ENCODE measurements around the gene ATP8A2. TPM values are rescaled to one million over a fixed set of nuclear protein-coding genes. Genes with fewer than 3 reads are reported as not detected.

Gene ATP8A2
- total and polyA plus RNA-seq, 9 of the 15 experiments (the other 6 are each of a cell fraction or from before 2014, with no cell fraction given), result under 0.01 to 0.33 (median 0.06) TPM; not detected in 4

DNA sequence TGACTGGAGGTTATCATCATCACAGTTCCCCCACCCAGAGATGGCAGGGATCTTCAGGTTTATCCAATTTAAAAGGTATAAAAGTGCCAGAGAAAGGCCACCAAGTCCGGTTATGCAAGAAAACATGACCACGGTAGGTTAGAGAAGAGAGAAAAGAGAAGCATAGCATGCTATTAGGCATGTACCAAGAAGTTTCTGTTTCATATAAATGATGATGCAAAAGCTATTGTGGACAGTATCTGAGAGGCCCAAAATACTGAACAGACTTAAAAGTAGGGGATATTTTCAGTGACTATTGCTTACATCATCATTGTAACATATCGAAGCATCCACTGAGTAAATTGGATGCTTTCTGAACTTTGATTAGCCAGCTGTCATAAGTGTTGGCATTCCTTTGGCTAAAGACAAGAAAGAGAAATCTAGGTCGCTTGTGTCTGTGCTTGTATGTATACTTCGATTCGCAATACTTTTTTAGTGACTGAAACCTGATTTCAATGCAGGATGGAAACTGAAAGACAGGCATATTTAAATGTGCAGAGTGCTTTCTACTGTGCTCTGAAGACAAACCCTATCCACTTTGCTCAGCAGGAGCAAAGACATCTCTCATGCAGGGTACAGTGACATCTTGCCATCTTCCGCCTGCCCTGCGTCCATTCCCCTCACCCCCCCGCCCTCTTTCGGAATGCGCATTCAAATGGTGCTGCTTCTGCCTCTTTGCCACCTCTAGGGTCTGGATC lies 499.8 kb downstream of the ATP8A2 start (continued):
- no peak for TF ChIP-seq HNRNPUL1 (IDR thresholded peaks at IDR 0.05; ENCODE audit: low read length)
- TF ChIP-seq POLR2A (conservative IDR thresholded peaks at IDR 0.05), result no peak
- TF ChIP-seq NCOA6 (IDR thresholded peaks at IDR 0.05), result no peak

DNA sequence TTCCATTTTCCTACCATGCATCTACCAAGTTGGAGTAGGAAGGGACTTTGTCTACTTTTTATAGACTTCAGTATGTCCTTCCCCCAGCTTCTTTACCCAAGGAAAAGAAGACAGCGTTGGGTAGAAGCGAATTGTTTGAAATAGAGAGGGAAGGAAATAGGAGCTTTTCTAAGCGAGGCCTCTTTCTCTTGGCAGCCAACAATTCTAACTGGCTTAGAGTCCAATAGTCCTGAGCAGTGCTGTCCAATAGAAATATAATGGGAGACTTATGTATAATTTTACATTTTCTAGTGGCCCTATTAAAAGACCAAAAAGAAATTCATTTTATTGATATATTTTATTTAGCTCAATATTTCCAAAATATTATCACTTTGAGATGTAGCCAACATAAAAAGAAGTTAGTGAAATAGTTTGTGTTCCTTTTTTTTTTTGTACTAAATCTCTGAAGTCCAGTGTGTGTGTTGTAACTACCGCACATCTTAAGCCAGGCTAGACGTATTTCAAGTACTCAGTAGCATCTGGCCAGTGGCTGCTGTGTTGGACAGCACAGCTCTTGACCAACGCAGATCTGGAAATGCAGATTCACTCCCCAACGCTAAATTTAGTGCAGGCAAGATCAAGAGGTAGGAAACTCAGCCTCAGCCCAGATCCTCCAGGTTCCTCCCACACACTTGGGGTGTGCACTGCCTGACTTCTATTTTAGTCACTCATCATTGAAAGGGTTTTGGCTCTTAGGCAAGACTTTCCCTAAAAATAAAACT lies 500.9 kb downstream of the ATP8A2 start:
- no peak for FAIRE-seq
- BruUV-seq (replicated peaks), result no TSS peak
- no peaks in the 10 kb centered on the region for H3K9me1 ChIP-seq (ENCODE audit: control insufficient read depth, insufficient read depth, low read length)
- CTCF ChIA-PET (ENCODE audit: low intra/inter-chr PET ratio), result no interaction called here
- H3K27me3 ChIP-seq (ENCODE audit: control insufficient read depth in 2 of 2, insufficient read depth in 2 of 2, low read length in 2 of 2), result no peaks in the 10 kb centered on the region; a peak in 1 of 5 replicates
- intact Hi-C loops (cut with micrococcal nuclease) (no loop called here), in situ Hi-C loops (cut with MboI) (no loop called here)
- H3K27ac ChIP-seq (ENCODE audit: extremely low read depth, low read depth, low read length), result no peak overlapping the region
- H3K9me3 ChIP-seq (replicated peaks; ENCODE audit: control insufficient read depth, insufficient read depth, low read depth, low read length), result no peaks in the 10 kb centered on the region
- H4K20me1 ChIP-seq (replicated peaks; ENCODE audit: control insufficient read depth, insufficient read depth, low read length), result no peaks in the 10 kb centered on the region
- H2AFZ ChIP-seq (ENCODE audit: low read depth, low read length), result no peak overlapping the region
- H3K79me2 ChIP-seq (ENCODE audit: control insufficient read depth, insufficient read depth, low read length), result no peaks in the 10 kb centered on the region
- no peak for TF ChIP-seq XRCC5 (IDR thresholded peaks at IDR 0.05; ENCODE audit: low read depth, low read length)
- TF ChIP-seq DNMT1 (IDR thresholded peaks at IDR 0.05), result no peak
- no peak for TF ChIP-seq NCOR1 (IDR thresholded peaks at IDR 0.05)
- TF ChIP-seq ZEB2 (IDR thresholded peaks at IDR 0.05), result no peak
- no peak for TF ChIP-seq SAP30 (IDR thresholded peaks at IDR 0.05; ENCODE audit: borderline replicate concordance, insufficient read depth, low read depth, low read length, poor library complexity, severe bottlenecking)
- TF ChIP-seq GATAD2B (IDR thresholded peaks at IDR 0.05; ENCODE audit: borderline replicate concordance), result no peak
- no peak for TF ChIP-seq ASH1L (IDR thresholded peaks at IDR 0.05; ENCODE audit: borderline replicate concordance, low read depth, partially characterized antibody)
- no peak for TF ChIP-seq ARID2 (IDR thresholded peaks at IDR 0.05)
- TF ChIP-seq E2F3 (CRISPR knock-in tag; IDR thresholded peaks at IDR 0.05), result no peak
- no peak for TF ChIP-seq TARDBP (IDR thresholded peaks at IDR 0.05)
- TF ChIP-seq, protein P1, sequence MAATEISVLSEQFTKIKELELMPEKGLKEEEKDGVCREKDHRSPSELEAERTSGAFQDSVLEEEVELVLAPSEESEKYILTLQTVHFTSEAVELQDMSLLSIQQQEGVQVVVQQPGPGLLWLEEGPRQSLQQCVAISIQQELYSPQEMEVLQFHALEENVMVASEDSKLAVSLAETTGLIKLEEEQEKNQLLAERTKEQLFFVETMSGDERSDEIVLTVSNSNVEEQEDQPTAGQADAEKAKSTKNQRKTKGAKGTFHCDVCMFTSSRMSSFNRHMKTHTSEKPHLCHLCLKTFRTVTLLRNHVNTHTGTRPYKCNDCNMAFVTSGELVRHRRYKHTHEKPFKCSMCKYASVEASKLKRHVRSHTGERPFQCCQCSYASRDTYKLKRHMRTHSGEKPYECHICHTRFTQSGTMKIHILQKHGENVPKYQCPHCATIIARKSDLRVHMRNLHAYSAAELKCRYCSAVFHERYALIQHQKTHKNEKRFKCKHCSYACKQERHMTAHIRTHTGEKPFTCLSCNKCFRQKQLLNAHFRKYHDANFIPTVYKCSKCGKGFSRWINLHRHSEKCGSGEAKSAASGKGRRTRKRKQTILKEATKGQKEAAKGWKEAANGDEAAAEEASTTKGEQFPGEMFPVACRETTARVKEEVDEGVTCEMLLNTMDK (IDR thresholded peaks at IDR 0.05; ENCODE audit: borderline replicate concordance, insufficient read depth, low read depth, low read length, poor library complexity, severe bottlenecking), result no peak
- no peak for TF ChIP-seq CHD1 (IDR thresholded peaks at IDR 0.05; ENCODE audit: low read length)
- TF ChIP-seq, protein P2, sequence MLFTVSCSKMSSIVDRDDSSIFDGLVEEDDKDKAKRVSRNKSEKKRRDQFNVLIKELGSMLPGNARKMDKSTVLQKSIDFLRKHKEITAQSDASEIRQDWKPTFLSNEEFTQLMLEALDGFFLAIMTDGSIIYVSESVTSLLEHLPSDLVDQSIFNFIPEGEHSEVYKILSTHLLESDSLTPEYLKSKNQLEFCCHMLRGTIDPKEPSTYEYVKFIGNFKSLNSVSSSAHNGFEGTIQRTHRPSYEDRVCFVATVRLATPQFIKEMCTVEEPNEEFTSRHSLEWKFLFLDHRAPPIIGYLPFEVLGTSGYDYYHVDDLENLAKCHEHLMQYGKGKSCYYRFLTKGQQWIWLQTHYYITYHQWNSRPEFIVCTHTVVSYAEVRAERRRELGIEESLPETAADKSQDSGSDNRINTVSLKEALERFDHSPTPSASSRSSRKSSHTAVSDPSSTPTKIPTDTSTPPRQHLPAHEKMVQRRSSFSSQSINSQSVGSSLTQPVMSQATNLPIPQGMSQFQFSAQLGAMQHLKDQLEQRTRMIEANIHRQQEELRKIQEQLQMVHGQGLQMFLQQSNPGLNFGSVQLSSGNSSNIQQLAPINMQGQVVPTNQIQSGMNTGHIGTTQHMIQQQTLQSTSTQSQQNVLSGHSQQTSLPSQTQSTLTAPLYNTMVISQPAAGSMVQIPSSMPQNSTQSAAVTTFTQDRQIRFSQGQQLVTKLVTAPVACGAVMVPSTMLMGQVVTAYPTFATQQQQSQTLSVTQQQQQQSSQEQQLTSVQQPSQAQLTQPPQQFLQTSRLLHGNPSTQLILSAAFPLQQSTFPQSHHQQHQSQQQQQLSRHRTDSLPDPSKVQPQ (CRISPR knock-in tag; IDR thresholded peaks at IDR 0.05; ENCODE audit: borderline replicate concordance), result no peak
- TF ChIP-seq RAD21 (CRISPR knock-in tag; conservative IDR thresholded peaks at IDR 0.05 in 1 of 2, IDR thresholded peaks at IDR 0.05 in 1 of 2), result no peak
- 0% methylated on average over 4 of the region's 7 CpGs for WGBS (ENCODE audit: insufficient coverage, low coverage, missing lambda C conversion rate)
- H3K9ac ChIP-seq (ENCODE audit: insufficient read depth in 1 of 2, low read depth in 2 of 2, low read length in 2 of 2), result no peak overlapping the region
- no peak for ATAC-seq
- H3K36me3 ChIP-seq (ENCODE audit: control insufficient read depth, insufficient read depth, low read length), result no peaks in the 10 kb centered on the region
- no peak overlapping the region for H3K4me3 ChIP-seq
- no peak overlapping the region for H3K4me2 ChIP-seq (ENCODE audit: insufficient read depth, low read length)
- POLR2A ChIA-PET, result no interaction called here
- peak in 1 of 4 experiments; percentile 5 for DNase-seq (ENCODE audit: extremely low read depth in 1 of 4, low spot score in 3 of 4)
- H3K4me1 ChIP-seq (replicated peaks in 1 of 2; ENCODE audit: control insufficient read depth in 2 of 2, insufficient read depth in 2 of 2, low read length in 2 of 2), result no peaks in the 10 kb centered on the region

All from K562 (cell line).